Measurements from ENCODE around the gene CADM1.

The CADM1 gene

DNA sequence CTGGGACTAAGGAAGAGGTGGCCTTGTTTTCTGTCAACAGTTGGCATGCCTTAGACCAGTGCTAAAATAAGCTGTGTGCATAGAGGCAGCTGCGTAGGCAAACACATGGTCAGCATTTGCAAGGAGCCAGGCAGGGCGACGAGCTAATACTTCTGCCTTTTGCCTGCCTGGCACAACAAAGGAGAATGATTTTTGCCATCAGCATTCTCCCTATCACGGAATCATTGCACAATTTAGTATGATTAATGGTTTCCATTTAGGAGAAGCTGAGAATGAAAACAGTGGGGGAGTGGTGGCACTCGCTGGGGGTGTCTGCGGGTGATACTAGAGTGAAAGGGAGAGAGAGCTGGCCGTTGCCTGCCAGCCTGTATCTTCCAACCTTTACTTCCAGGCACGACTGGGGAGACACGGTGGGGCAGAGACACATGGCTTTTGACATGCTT lies 336.0 kb downstream of the CADM1 start:
- no peak for DNase-seq

DNA sequence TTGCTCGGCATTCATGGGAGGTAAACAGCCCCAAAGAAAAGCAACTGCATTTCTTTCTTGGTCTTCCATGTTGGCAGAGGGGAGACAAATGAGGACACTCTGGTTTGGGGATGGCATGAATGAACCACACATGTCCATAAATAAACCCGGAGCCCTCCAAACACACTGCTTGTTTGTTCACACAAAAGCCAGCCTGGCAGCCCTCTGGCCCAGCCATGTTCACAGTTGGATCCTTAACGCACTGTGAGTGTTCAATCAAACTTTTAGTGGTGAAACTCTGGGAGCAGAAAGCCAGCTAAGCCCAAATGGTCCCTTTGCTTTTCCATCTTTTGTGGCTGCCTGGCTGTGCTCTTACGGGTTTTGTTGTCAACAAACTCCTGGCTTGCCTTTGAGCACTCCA lies 336.8 kb downstream of the CADM1 start:
- no peak for DNase-seq

DNA sequence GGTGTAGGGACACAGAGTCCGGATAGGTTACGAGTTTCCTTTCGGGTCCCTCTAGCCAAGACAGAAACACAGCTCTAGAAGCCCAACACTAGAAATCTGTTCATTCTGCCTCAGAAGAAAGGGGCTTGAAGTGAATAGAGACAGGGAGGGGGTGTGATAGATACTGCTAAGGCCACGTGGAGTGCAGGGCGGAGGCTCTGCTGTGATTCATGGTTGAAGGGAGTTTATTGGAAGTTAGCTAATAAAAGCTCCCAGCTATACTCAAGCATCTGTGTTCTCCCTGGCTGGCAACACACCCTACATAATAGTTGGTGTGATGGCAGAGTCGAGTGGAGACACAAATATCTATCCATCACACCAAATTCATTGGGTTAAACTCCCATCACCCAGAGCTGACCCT lies 337.4 kb downstream of the CADM1 start:
- no peak for DNase-seq

DNA sequence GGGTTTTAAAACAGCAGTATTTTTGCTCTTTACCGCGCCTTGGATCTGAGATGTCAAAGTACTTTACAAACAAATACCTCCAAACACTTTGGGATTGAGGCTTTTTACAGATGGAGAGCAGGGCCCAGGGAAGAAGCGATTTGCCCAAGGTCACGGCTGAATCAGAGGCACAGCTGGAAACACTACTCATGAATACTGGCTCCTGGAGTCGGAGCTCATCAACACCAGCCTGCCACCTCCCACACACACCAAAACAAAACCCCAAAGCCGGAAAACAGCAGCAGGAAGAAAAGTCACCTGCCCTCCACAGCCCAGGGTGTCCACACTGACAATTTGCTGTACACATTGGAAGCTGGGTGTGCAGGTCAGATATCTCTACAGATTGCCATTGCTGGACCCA lies 339.4 kb downstream of the CADM1 start:
- no peak for DNase-seq

DNA sequence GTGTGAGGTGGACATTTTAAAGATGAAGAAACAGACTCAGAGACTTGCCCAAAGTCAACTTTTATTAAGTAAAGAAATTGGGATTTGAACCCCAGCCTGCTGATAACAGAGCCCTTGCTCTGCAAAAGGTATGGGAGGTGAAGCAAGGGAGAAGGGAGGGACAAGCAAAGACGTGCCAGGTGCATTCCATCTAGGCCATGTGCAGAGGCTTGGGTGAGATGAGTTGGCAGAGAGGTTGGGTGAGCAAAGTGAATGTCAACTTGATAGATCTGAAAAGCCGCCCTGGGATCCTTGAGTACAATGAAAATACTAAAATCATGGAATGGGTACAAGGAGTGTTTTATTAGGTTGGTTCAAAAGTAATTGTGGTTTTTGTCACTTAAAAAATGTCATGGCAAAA lies 341.3 kb downstream of the CADM1 start:
- DNase-seq: no peak

DNA sequence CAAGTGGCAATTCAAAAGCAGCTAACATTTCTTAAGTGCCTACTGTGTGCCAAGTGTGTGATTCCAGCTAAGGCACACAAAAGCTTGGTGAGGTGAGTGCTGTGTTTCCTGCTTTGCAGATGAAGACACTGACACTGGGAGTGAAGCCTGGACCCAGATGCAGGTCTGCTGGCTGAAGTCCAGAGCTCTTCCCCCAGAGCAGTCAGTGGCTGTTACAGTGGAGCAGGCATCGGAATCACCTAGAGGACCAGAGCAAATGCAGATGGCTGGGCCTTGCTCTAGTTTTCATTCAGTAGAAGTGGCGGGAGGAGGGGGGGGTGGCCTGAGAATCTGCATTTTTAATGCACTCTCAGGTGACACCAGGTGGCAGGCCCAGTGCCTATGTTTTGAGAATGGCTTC lies 342.3 kb downstream of the CADM1 start:
- no peak for DNase-seq

DNA sequence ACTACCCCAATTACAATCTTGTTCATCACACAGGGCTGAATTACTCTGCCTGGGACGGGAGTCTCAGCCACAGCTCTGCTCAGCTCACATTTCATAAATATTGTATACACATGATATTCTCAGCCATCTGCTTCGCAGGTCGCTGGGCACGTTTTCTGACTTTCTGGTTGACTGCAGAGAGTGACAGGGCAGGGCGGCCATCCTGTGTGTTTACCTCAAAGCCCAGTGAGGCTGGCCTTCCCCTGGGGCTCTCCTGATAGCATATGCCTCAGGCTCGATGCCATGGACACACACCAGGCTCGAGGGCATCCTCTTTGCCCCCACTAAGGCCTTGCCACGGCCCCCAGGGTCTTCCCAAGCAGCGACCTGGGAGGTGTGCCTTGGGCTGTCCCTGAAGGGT lies 345.0 kb downstream of the CADM1 start:
- DNase-seq: no peak

DNA sequence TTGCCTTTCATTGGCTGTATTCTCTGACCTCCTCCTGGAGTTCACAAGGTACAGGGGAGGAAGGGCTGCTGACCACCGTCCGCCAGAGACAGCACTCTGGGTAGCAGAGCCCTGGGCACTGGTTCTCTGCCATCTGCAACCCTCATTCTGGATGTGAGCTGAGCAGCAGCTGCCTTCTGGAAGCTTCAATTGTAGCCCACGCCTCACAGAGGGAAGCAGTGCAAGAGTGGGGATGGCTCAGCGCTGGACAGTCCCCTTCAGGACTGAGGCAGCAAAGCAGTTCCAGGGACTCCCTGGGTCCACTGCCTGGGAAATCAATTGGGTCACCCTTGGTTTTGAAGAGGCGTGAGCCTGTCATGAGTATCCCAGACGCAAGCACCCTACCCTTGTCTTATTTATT lies 346.2 kb downstream of the CADM1 start:
- no peak for DNase-seq

DNA sequence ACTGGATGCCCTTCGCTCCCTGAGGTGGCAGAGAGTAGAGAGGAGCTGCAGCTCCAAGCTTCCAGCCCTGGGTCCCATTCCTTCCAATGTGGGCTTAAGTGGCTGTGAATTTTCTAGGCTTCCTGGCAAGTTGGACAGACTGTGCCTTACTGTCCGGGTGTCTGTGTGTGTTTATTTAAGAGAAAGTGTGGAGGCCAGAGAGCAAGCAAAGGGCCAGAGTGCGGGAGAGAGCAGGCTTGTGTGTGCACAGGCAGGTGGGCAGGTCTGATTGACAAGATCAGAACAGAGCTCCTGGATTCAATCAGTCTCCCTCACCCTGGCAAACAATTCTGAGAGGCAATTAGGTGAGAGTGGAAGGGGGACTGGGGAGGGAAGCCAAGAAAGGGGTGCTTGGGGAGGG lies 347.0 kb downstream of the CADM1 start:
- DNase-seq: no peak

DNA sequence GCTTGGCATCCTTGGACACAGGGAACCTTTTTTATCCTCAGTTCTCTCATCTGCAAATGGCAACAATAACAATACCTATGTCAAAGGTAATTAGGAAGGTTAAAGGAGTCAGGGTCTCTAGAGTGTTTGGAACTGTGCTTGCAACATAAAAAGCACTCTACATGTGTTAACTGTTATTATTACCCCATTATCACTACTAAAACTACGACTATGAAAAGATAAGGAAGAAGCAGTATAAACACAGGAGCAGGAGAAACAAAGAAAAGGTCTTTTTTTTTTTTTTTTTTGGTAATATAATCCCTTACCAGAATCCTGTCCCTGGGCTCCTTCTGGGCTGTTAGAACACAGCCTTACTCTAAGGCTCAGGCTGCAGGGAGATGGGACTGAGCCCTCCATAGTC lies 348.2 kb downstream of the CADM1 start:
- DNase-seq: no peak

DNA sequence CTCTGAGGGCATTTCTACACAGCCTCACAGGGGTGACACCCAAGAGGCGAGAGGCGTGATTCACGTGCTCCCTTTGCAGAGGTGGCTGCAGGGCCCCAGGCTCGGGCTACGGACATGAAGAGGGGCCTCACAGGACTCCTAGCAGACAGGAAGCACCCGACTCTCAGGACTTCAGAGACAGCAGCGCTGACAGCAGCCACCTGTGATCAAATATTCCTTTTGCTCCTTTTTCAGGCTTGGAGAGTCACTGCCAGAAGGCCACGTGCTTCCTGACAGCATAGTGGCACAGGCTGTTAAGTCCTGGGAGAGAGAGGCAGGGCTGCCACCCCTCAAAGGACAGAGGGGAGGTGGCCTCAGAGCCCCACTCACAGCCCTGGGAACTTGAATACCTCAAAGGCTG lies 348.9 kb downstream of the CADM1 start:
- DNase-seq: no peak

DNA sequence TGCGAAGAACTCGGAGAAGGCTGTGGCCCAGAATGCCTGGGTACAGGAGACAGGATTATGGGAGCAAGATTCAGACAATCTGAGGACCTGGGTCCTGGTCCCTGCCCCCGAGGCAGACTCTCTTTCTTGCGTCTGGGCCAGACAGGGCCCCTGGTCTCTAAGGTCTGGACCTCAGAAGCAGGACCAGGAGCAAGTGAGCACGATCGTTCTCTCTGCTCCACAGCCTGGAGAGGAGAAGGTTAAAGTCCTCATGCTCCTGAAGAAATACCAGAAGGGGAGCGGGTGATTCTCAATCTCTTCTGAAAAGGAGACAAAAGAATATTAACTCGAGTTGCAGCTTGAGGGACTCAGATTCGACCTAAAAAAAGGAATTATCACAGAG lies 349.9 kb downstream of the CADM1 start:
- DNase-seq: no peak

DNA sequence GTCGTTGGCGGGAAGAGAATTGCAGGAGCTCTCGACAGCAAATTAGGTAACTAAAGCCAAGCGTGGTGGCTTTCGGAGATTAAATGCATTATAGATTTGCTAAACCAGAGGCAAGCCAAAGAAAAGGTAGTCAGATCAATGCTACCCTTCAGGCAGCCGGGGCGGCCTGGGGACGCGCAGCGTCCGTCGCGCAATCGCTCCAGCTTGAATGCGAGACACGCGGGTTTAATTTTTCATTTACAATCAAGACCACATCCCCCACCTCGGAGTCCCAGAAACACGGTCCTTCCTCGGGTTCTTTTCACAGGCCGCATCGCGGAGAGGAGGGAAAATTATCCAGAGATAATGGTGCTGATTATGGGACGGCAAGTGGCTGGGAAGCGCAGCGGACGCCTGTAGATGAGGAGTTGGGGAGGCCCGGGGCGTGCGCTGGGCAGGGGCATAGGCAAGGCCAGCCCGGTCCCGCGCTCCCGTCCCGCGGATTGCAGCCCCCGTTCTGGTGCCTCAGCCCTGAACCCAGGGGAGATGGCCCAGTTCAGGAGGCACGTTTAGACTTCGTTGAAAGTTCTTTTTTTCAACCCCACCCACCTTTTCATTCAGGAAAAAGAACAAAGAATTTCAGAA lies 350.4 kb downstream of the CADM1 start:
- no peak for DNase-seq

DNA sequence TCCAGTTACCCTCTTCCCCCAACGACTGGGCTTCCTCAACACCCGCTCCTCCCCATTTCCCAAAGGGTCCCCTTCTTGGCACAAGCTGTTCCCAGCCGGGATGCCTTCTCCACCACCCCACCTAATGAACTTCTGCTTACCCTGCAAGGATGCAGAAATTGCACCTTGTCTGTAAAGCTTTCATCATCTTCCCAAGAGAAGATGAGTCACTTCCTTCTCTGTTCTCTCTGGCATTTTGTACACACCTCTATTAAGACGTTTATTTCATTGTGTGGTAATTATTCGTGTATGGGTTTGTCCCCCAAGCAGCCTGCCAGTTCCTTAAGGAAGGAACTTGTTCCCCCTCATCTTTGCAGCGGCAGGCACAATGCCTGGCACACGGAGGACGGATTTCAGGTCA lies 351.1 kb downstream of the CADM1 start:
- DNase-seq: no peak

DNA sequence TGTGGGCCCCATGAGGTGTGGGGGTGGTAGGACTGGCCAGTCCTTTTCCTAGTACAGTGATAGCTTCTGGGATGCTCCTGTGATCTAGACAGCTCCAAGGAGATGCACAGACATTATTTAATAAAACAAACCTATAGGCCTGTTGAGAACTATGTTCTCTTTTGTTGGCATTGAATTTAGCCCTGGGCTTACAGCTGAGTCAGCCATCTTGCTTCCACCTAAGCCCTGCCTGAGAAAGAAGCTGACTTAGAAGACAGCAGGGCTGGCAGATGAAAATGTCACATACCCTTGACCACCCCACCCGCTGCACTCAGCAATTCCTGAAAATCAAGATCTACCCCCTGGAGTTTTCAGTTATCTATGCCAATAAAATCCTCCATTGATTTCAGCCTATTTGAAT lies 353.2 kb downstream of the CADM1 start:
- DNase-seq: no peak

DNA sequence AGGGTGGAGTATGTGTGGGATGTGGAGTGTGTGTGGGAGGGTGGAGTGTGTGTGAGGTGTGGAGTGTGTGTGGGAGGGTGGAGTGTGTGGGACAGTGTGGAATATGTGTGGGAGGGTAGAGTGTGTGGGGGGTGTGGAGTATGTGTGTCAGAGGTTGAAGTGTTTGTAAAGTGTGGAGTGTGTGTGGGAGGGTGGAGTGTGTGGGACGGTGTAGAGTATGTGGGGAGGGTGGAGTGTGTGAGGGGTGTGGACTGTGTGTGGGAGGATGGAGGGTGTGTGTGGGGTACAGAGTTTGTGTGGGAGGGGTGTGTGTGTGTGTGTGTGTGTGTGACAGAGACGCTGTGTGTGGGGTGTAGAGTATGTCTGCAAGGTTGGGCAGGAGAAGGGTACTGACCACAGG lies 355.5 kb downstream of the CADM1 start:
- DNase-seq: no peak

DNA sequence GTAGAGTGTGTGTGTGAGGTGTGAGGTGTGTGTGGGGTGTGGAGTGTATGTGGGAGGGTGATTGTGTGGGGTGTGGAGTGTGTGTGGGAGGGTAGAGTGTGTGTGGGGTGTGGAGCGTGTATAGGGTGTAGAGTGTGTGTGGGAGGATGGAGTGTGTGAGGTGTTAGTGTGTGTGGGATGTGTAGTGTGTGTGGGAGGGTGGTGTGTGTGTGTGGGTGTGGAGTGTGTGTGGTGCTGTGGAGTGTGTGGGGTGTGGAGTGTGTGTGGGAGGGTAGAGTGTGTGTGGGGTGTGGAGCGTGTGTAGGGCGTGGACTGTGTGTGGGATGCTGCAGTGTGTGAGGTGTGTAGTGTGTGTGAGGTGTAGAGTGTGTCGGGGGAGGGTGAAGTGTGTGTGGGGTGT lies 356.1 kb downstream of the CADM1 start:
- DNase-seq: no peak

DNA sequence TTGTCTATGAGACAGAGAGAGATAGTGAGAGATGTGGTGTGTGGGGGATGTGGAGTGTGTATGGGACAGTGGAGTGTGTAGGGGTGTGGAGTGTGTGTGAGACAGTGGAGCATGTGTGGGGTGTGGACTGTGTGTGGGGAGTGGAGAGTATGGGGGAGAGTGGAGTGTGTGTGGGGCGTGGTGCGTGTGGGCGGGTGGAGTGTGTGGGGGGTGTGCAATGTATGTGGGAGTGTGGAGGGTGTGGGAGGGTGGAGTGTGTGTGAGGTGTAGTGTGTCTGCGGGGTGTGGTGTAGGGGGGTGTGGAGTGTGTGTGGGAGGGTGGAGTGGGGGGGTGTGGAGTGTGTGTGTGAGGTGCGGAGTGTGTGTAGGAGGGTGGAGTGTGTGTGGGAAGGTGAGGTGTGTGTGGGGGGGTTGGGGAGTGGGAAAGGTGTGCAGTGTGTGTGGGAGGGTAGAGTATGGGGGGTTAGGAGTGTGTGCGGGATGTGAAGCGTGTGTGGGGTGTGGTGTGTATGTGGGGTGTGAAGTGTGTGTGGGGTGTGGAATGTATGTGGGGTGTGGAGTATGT lies 356.9 kb downstream of the CADM1 start:
- DNase-seq: no peak

DNA sequence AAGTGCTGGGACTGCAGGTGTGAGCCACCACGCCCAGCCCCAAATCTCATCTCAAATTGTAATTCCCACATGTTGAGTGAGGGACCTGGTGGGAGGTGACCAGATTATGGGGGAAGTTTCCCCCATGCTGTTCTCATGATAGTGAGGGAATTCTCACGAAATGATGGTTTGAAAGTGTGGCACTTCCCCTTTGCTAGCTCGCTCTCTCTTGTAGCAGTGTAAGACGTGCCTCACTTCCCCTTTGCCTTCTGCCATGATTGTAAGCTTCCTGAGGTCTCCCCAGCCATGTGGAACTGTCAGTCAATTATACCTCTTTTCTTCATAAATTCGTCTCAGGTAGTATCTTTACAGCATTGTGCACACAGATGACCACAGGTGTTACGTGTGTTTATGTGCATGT lies 357.8 kb downstream of the CADM1 start:
- no peak for DNase-seq

DNA sequence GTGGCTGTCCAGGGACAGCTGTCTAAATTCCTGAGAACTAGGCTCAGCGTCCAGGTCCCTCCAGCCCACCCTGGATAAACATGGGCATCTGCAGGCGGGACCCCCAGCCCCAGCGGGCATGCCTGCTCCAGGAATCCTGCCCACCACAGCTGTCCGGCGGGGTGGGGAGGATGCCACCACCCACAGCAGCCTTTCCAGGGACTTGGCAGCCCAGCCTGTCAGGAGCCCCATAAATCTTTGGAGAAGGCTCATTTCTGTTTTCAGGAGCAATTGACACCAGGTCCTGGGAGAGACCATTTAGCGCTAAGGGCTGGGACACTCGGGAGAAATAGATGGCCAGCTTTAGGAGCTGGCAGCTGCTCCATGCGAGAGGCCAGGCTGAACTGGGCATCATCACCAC lies 358.9 kb downstream of the CADM1 start:
- DNase-seq: no peak

DNA sequence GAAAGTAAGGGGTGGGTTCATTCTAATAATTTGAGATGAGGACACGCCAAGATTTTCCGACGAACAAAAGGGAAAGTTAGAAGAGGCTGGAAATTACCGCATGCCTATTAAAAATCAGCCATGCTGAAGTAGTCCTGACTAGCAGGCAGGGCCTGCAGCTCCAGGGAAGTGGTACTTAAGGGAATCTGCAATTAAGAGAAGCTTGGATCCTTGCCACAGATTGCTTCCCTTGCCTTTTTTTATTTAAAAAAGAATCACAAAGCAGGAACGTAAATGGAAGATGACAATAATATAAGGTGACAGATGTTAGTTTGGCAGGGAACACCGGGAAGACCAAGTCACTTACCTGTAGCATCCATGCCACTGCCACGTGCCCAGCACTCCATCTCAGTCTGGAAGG lies 359.3 kb downstream of the CADM1 start:
- DNase-seq: no peak

DNA sequence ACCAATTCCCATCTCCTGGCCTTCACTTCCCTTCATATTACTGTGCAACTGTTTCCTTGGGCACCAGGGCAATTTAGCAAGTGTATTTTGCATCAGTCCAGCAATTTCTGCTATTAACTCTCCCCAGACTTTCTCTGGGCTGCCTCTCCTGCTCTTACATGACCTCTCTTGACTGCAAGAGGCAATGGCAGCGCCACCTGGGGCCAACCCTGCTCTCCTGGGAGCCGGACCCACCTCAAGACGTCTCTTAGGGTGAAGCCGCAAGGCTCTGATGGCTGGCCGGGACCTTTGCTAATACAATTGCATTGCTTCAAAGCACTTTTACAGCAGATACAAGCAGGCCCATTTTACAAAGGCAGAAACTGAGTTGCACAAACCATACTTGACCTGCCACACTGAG lies 360.2 kb downstream of the CADM1 start:
- DNase-seq: no peak

DNA sequence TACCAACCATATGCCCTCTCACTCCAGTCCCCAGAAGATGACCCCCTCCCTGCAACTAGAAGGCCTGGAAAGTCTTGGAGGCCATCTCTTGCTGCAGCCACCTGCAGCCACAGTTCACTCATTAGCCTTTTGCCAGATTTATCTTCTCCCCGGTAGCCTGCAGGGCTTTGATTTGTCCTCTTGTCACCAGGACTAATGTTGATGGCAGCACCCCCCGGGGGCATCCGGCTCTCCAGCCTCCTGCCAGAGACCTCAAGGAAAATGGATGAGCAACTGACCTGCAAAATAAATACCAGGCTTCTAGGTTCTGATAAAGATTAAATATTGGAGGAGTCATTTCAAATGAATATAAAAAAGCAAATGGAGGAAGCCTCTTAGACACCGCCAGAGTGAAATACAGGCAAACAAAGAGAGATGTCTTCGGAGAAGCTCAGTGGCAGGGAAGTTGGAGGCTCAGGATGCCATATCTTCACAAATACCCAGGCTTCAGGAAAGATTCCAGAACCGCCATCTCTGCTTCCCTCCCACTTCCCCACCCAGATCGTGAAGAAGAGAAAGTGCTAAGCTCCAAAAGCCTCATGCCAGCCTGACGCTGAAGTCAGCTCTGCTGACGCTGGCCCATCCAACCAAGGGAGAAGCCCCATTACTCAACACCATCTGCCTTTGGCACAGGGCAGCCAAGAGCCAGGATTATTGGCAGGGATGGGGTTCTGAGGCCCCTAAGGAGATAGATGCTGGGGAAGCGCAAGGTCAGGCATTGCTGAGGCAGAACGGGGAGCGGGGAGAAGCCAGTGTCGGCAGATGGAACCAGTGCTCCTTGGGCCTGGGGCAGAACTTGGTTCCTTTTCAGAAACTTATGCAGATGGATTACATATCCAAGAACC lies 362.7 kb downstream of the CADM1 start:
- no peak for DNase-seq

DNA sequence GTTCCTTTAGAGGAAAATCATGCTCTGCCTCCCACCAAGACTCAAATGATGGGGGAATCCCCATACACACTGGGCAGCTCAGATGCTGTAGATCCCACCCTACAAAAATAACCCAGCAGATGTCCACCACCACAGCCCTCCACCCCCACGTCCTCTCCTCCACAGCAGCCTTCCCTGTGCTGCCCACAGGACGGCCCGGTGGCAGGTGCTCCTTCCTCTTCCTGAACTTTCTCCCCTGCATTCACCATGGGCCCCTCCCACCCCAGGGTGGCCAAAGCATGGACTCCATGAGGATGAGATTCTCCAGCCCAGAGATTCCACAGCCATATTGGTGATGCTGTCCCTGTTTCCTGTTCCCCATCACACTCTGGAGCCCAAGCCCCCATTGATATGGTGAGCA lies 368.3 kb downstream of the CADM1 start:
- DNase-seq: no peak

DNA sequence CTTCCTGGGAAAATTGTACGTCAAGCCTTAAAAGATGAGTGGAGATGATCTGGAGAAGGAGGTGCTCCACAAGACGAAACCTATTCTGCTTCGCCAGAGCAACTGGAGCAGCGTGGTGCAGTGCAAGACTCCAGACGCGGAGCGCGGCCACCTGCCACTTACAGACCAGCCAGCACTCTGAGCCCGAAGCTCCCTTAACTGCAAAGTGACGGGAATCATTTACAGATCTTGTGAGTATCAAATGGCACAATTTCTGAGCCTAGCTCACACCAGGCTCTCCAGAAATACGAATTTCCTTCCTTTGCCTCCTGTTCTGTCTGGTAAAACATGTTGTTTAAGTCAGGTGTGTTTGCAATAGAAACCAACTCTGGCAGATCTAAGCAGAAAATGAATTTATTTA lies 369.3 kb downstream of the CADM1 start:
- DNase-seq: no peak
